Measurements from ENCODE around the gene CDH22. TPM values are rescaled to one million over a fixed set of nuclear protein-coding genes. Genes with fewer than 3 reads are reported as not detected.

CDH22 gene
- polyA plus RNA-seq, 1 donor from 2014 or later: 2.1 TPM

- TF ChIP-seq POLR2AphosphoS5 (IDR thresholded peaks at IDR 0.05): no peak
- no peak for TF ChIP-seq RAD21 (conservative IDR thresholded peaks at IDR 0.05)
- no peak for TF ChIP-seq CTCF (IDR thresholded peaks at IDR 0.05; ENCODE audit: poor library complexity, severe bottlenecking)
- no peak for TF ChIP-seq EZH2 (IDR thresholded peaks at IDR 0.05; ENCODE audit: borderline replicate concordance, insufficient read depth, low read length, poor library complexity, severe bottlenecking)
- TF ChIP-seq, protein P1, sequence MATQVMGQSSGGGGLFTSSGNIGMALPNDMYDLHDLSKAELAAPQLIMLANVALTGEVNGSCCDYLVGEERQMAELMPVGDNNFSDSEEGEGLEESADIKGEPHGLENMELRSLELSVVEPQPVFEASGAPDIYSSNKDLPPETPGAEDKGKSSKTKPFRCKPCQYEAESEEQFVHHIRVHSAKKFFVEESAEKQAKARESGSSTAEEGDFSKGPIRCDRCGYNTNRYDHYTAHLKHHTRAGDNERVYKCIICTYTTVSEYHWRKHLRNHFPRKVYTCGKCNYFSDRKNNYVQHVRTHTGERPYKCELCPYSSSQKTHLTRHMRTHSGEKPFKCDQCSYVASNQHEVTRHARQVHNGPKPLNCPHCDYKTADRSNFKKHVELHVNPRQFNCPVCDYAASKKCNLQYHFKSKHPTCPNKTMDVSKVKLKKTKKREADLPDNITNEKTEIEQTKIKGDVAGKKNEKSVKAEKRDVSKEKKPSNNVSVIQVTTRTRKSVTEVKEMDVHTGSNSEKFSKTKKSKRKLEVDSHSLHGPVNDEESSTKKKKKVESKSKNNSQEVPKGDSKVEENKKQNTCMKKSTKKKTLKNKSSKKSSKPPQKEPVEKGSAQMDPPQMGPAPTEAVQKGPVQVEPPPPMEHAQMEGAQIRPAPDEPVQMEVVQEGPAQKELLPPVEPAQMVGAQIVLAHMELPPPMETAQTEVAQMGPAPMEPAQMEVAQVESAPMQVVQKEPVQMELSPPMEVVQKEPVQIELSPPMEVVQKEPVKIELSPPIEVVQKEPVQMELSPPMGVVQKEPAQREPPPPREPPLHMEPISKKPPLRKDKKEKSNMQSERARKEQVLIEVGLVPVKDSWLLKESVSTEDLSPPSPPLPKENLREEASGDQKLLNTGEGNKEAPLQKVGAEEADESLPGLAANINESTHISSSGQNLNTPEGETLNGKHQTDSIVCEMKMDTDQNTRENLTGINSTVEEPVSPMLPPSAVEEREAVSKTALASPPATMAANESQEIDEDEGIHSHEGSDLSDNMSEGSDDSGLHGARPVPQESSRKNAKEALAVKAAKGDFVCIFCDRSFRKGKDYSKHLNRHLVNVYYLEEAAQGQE (IDR thresholded peaks at IDR 0.05; ENCODE audit: borderline replicate concordance): no peak
- TF ChIP-seq EP300 (conservative IDR thresholded peaks at IDR 0.05; ENCODE audit: poor library complexity, severe bottlenecking): no peak
- TF ChIP-seq TAF1 (IDR thresholded peaks at IDR 0.05; ENCODE audit: low read depth): no peak
- no peak for TF ChIP-seq SMC3 (conservative IDR thresholded peaks at IDR 0.05; ENCODE audit: poor library complexity)
- no peak for TF ChIP-seq MXI1 (conservative IDR thresholded peaks at IDR 0.05; ENCODE audit: poor library complexity, severe bottlenecking)
- Histone ChIP-seq H3K79me2 (replicated peaks; ENCODE audit: insufficient read depth, low read length) (no peaks in the 10 kb centered on the region), H2AFZ (ENCODE audit: low read depth, low read length) (no peak overlapping the region), H3K36me3 (ENCODE audit: insufficient read depth, low read length) (no peaks in the 10 kb centered on the region), H3K9ac (ENCODE audit: low read length) (no peak overlapping the region), H3K9me2 (ENCODE audit: insufficient read depth, low read length) (no peaks in the 10 kb centered on the region), H3K9me3 (ENCODE audit: low read length) (no peaks in the 10 kb centered on the region), H3F3A (ENCODE audit: insufficient read depth, low read length, poor library complexity, severe bottlenecking) (no peaks in the 10 kb centered on the region), H3K27ac (ENCODE audit: low read length) (no peak overlapping the region), H3K4me2 (ENCODE audit: low read length) (no peak overlapping the region), H4K20me1 (ENCODE audit: insufficient read depth) (no peaks in the 10 kb centered on the region), H3K4me3 (ENCODE audit: low read length) (no peak overlapping the region), H3K27me3 (ENCODE audit: insufficient read depth, low read depth, low read length) (no peaks in the 10 kb centered on the region)
Observed at GRCh38 chr20:46242390-46242789, 65.9 kb downstream of the CDH22 start.

DNA sequence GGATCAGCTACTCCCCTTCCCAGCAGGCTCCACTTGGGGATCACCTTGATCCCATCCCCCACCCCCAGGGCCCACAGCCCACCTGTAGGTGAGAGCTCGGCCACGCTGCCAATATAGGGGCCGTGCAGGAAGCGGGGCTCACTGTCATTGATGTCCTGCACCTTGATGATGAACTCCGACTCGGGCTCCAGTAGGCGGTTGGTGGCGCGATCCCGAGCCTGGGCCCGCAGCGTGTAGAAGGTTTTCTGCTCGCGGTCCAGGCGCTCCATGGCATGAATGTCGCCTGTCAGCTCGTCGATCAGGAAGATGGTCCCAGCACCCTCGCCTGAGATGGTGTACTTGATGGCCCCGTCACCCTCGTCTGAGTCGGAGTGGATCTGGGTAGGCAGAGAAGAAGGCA lies 67.4 kb downstream of the CDH22 start:
- Histone ChIP-seq H3K4me3 (ENCODE audit: low read length) (no peak overlapping the region), H3K27ac (ENCODE audit: low read length) (no peak overlapping the region), H3K9ac (ENCODE audit: low read length) (no peak overlapping the region), H3K4me2 (ENCODE audit: low read length) (no peak overlapping the region), H3K27me3 (ENCODE audit: insufficient read depth, low read depth, low read length) (no peaks in the 10 kb centered on the region), H4K20me1 (ENCODE audit: insufficient read depth) (no peaks in the 10 kb centered on the region), H3K36me3 (ENCODE audit: insufficient read depth, low read length) (no peaks in the 10 kb centered on the region), H3K9me3 (ENCODE audit: low read length) (no peaks in the 10 kb centered on the region), H3K9me2 (ENCODE audit: insufficient read depth, low read length) (no peaks in the 10 kb centered on the region), H2AFZ (ENCODE audit: low read depth, low read length) (no peak overlapping the region), H3F3A (ENCODE audit: insufficient read depth, low read length, poor library complexity, severe bottlenecking) (no peaks in the 10 kb centered on the region), H3K79me2 (replicated peaks; ENCODE audit: insufficient read depth, low read length) (no peaks in the 10 kb centered on the region)
- TF ChIP-seq CTCF (IDR thresholded peaks at IDR 0.05; ENCODE audit: poor library complexity, severe bottlenecking) (no peak), SMC3 (conservative IDR thresholded peaks at IDR 0.05; ENCODE audit: poor library complexity) (no peak), EZH2 (IDR thresholded peaks at IDR 0.05; ENCODE audit: borderline replicate concordance, insufficient read depth, low read length, poor library complexity, severe bottlenecking) (no peak), RAD21 (conservative IDR thresholded peaks at IDR 0.05) (no peak), POLR2AphosphoS5 (IDR thresholded peaks at IDR 0.05) (no peak), TAF1 (IDR thresholded peaks at IDR 0.05; ENCODE audit: low read depth) (no peak), EP300 (conservative IDR thresholded peaks at IDR 0.05; ENCODE audit: poor library complexity, severe bottlenecking) (no peak), MXI1 (conservative IDR thresholded peaks at IDR 0.05; ENCODE audit: poor library complexity, severe bottlenecking) (no peak)
- TF ChIP-seq, protein P1 (IDR thresholded peaks at IDR 0.05; ENCODE audit: borderline replicate concordance): no peak

Measured in neural cell (in vitro differentiated cells).